GM12878 (cell line): ENCODE results near the gene IL1RL2. TPM values are rescaled to one million over a fixed set of nuclear protein-coding genes. Genes with fewer than 3 reads are reported as not detected.

Source experiments
- ATAC-seq: fragments of 200-7000 bp; cut with Tn5 transposase; 3 replicates; pipeline ENCODE4 v1.9.1; 2020; ENCODE audit warnings: mild to moderate bottlenecking, moderate library complexity
- BruUV-seq: library from RNA; stranded (reverse); fragments of 400-500 nt; replicated peaks from 2 replicates; lab custom pipeline; 2021; lab: Mats Ljungman, UMichigan
- CTCF ChIA-PET: fragments of 300-600 bp; sonication (Branson Sonifier 250); formaldehyde crosslinking; extraction: SDS; loops from one replicate; lab custom pipeline; 2021; ENCODE audit warnings: inconsistent platforms; lab: Yijun Ruan, JAX
- POLR2A ChIA-PET: fragments of 350-600 bp; formaldehyde crosslinking; extraction: SDS; loops from one replicate; lab custom pipeline; 2021; ENCODE audit warnings: inconsistent platforms; lab: Charles Lee
- RAD21 ChIA-PET: fragments of 300-600 bp; sonication (Branson Sonifier 250); formaldehyde crosslinking; loops from one replicate; lab custom pipeline; 2023; ENCODE audit warnings: antibody characterized with exemption; ENCODE audit not compliant: unreplicated experiment; lab: Charles Lee
- SMC1A ChIA-PET: fragments of 300-600 bp; sonication (Branson Sonifier 250); formaldehyde crosslinking; loops from one replicate; lab custom pipeline; 2023; ENCODE audit not compliant: unreplicated experiment, uncharacterized antibody; lab: Charles Lee
- DNase-seq: peaks from one replicate; pipeline ENCODE4 v3.0.0-alpha.2; 2011; ENCODE audit warnings: low read depth, low spot score
- FAIRE-seq: peaks from 3 replicates; lab custom pipeline; 2011; peaks lifted over from hg19 to GRCh38; lab: Jason Lieb, UNC
- H2AFZ ChIP-seq: 2 replicates; pipeline ENCODE4 v1.6.0; 2011; ENCODE audit warnings: low read depth, low read length, control low read depth; ENCODE audit not compliant: control insufficient read depth
- H3K27ac ChIP-seq: 2 replicates; pipeline ENCODE4 v1.5.1; 2011; ENCODE audit warnings: control low read depth; ENCODE audit not compliant: control insufficient read depth, insufficient read depth
- H3K27me3 ChIP-seq, 2 experiments: replicated peaks in 1 of 2; 2 replicates each; pipeline versions ENCODE4 v1.6.0 to v1.6.1; 2011; ENCODE audit warnings: low read length in 1 of 2; ENCODE audit not compliant: control insufficient read depth in 2 of 2, insufficient read depth in 2 of 2
- H3K36me3 ChIP-seq, 2 experiments: 2 replicates each; pipeline ENCODE4 v1.5.1; 2011; ENCODE audit warnings: low read length in 1 of 2; ENCODE audit not compliant: control insufficient read depth in 2 of 2, insufficient read depth in 2 of 2
- H3K4me1 ChIP-seq: 2 replicates; pipeline ENCODE4 v1.6.1; 2011; ENCODE audit warnings: mild to moderate bottlenecking, low read length, moderate library complexity, mixed read lengths; ENCODE audit not compliant: control insufficient read depth, insufficient read depth
- H3K4me2 ChIP-seq: 2 replicates; pipeline ENCODE4 v1.6.0; 2011; ENCODE audit warnings: control low read depth; ENCODE audit not compliant: control insufficient read depth, insufficient read depth
- H3K4me3 ChIP-seq: fragments of 200-600 bp; sonication (generic); 2 replicates; pipeline ENCODE4 v1.5.1; 2016
- H3K79me2 ChIP-seq: 2 replicates; pipeline ENCODE4 v1.6.0; 2011; ENCODE audit warnings: low read length; ENCODE audit not compliant: control insufficient read depth, insufficient read depth
- H3K9ac ChIP-seq: 2 replicates; pipeline ENCODE4 v1.8.0; 2011; ENCODE audit warnings: low read length, control low read depth, mixed read lengths; ENCODE audit not compliant: control insufficient read depth, insufficient read depth
- H3K9me3 ChIP-seq: replicated peaks from 3 replicates; pipeline ENCODE4 v1.5.1; 2011; ENCODE audit warnings: mild to moderate bottlenecking, low read length; ENCODE audit not compliant: control insufficient read depth, insufficient read depth
- H4K20me1 ChIP-seq: 2 replicates; pipeline ENCODE4 v1.6.0; 2011; ENCODE audit not compliant: control insufficient read depth, insufficient read depth
- DPF2 ChIP-seq: fragments of 450-650 bp; IDR thresholded peaks from 2 replicates; pipeline ENCODE4 v1.6.1; 2017; ENCODE audit warnings: mild to moderate bottlenecking
- FOXK2 ChIP-seq: fragments of 450-650 bp; IDR thresholded peaks from 2 replicates; pipeline ENCODE4 v1.6.1; 2017; ENCODE audit warnings: mild to moderate bottlenecking, moderate library complexity
- MEF2B ChIP-seq: fragments of 450-650 bp; IDR thresholded peaks from 2 replicates; pipeline ENCODE4 v1.6.1; 2018; ENCODE audit warnings: mild to moderate bottlenecking, moderate library complexity; ENCODE audit not compliant: partially characterized antibody, poor library complexity, severe bottlenecking
- NR2F1 ChIP-seq: fragments of 450-650 bp; conservative IDR thresholded peaks from 2 replicates; pipeline ENCODE4 v1.6.1; 2017; ENCODE audit warnings: mild to moderate bottlenecking
- RELA ChIP-seq: fragments of 450-650 bp; IDR thresholded peaks from 2 replicates; pipeline ENCODE4 v1.8.0; 2014; ENCODE audit warnings: borderline replicate concordance; ENCODE audit not compliant: partially characterized antibody
- RUNX3 ChIP-seq: IDR thresholded peaks from 2 replicates; pipeline ENCODE4 v1.6.1; 2012; ENCODE audit warnings: low read length, inconsistent platforms
- SIX5 ChIP-seq: IDR thresholded peaks from 2 replicates; pipeline ENCODE4 v1.6.1; 2011; ENCODE audit warnings: mild to moderate bottlenecking, low read depth, low read length, moderate library complexity; ENCODE audit not compliant: severe bottlenecking
- STAT3 ChIP-seq: IDR thresholded peaks from 2 replicates; pipeline ENCODE4 v1.6.1; 2011; ENCODE audit warnings: low read depth, low read length, improper control_type of control experiment
- ZNF207 ChIP-seq: fragments of 450-650 bp; IDR thresholded peaks from 2 replicates; pipeline ENCODE4 v1.6.1; 2014; ENCODE audit warnings: antibody characterized with exemption, mild to moderate bottlenecking, borderline replicate concordance
- WGBS: methylation state at CpG from one replicate; pipeline ENCODE4 v1.1.6; 2016; ENCODE audit warnings: low lambda C conversion rate; ENCODE audit not compliant: insufficient replicate concordance, insufficient coverage; ENCODE audit errors: missing lambda C conversion rate; 5-methylcytosine and 5-hydroxymethylcytosine counted together
- in situ Hi-C: fragments of 300-500 bp; cut with MboI; formaldehyde crosslinking; loops from 9 replicates; pipeline ENCODE4 v1.14.3; 2018; ENCODE audit warnings: mixed read lengths
- intact Hi-C: fragments of 100-400 bp; cut with micrococcal nuclease; formaldehyde crosslinking; loops from one replicate; pipeline ENCODE4 v1.14.2; 2022; ENCODE audit not compliant: unreplicated experiment
- polyA plus RNA-seq, 11 experiments: library from polyadenylated mRNA; depleted of rRNA in 4 of 11; unstranded in 6 of 11; stranded (reverse) in 5 of 11; fragments of >200 nt; fragmentation: Nextera tagmentation in 4 of 11; fragmentation: Illumina TruSeq in 1 of 11; extraction: Ambion mirVana in 4 of 11; extraction: Trizol in 1 of 11; gene quantifications; 1 replicate in 1 of 11; 2 replicates in 10 of 11; pipeline versions ENCODE4 v1.2.1 to v1.2.3, GENCODE V29; 2011 to 2016; ENCODE audit warnings: inconsistent platforms in 2 of 11, missing spikeins in 2 of 11, low read depth in 1 of 11
- total RNA-seq, 4 experiments: library from RNA; depleted of rRNA in 3 of 4; stranded (reverse); fragments of >200 nt in 3 of 4; fragmentation: Illumina TruSeq in 1 of 4; extraction: Trizol in 1 of 4; gene quantifications; 2 replicates each; pipeline versions ENCODE4 v1.2.1 to v1.2.3, GENCODE V29; 2013 to 2021
- TF ChIP-seq, protein P1 (sequence below): fragments of 450-650 bp; IDR thresholded peaks from 2 replicates; pipeline ENCODE4 v1.6.1; 2016; ENCODE audit warnings: mild to moderate bottlenecking

Gene IL1RL2
- total and polyA plus RNA-seq, 10 of the 15 experiments (the other 5 are each of a cell fraction or from before 2014, with no cell fraction given): not detected

DNA sequence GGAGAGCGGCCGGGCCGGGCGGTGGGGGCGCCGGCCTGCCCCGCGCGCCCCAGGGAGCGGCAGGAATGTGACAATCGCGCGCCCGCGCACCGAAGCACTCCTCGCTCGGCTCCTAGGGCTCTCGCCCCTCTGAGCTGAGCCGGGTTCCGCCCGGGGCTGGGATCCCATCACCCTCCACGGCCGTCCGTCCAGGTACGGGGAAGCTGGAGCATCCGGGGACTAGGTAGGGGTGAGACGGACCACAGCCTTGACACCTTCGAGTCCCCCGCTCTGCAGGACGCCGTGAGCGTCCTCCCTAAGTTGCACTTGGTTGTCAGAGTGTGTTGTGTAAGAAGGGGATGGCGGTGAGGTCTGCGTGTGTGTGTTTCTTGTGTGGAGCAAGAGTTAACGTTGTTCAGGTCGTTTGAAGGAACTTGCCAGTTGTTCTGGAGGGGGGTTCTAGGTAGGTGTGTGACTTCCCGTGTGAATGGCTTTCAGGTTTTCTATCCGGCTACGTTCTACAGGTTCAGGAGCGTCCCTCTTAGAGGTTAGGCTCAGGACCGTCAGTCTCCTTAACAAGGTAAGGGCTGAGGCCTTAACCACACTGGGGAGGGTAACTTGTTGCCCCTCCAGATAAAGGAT lies 43.9 kb upstream of the IL1RL2 start (continued):
- TF ChIP-seq RUNX3: no peak
- no peak for TF ChIP-seq NR2F1
- TF ChIP-seq MEF2B: no peak
- TF ChIP-seq FOXK2: no peak
- no peak for TF ChIP-seq RELA
- TF ChIP-seq, protein P1, sequence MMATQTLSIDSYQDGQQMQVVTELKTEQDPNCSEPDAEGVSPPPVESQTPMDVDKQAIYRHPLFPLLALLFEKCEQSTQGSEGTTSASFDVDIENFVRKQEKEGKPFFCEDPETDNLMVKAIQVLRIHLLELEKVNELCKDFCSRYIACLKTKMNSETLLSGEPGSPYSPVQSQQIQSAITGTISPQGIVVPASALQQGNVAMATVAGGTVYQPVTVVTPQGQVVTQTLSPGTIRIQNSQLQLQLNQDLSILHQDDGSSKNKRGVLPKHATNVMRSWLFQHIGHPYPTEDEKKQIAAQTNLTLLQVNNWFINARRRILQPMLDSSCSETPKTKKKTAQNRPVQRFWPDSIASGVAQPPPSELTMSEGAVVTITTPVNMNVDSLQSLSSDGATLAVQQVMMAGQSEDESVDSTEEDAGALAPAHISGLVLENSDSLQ: no peak
- TF ChIP-seq SIX5: no peak
- no peak for TF ChIP-seq STAT3

DNA sequence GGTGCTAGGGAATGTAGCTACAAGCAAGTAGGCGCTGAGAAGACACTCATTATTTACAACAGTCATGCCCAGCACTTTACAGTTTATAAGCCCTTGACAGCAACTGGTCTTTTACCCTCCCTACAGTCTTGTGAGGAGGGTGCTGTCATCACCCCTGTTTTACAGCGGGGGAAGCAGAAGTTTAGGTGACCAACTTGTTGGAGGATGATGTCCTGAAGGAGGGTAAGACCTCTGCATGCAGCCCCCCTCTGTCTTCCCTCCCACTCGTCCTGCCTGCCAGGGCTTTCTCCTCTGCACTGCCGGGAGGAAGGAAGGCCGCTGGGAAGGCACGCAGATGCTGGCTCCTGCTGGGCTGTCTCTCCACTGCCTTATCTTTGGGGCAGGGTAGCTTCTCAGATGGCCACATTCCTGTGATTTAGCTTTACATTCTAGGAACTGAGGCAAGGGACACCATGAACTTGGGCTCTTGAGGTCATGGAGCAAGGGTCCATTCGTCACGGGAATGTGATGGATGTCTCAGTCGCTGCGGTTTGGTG lies 43.3 kb upstream of the IL1RL2 start:
- no peak for FAIRE-seq
- intact Hi-C loops: no loop called here
- Histone ChIP-seq H3K27me3 (no peaks in the 10 kb centered on the region), H4K20me1 (no peaks in the 10 kb centered on the region), H3K9me3 (peaks cover 50% of the 10 kb centered on the region; the same call in 2 of the 3 replicates), H2AFZ (no peak overlapping the region), H3K9ac (no peak overlapping the region), H3K4me1 (no peaks in the 10 kb centered on the region), H3K36me3 (no peaks in the 10 kb centered on the region; a peak in 2 of 4 replicates), H3K27ac (no peak overlapping the region), H3K4me3 (no peak overlapping the region), H3K4me2 (no peak overlapping the region), H3K79me2 (no peaks in the 10 kb centered on the region)
- DNase-seq: no peak
- SMC1A ChIA-PET: interaction anchor here (1.1 to 1.7 kb wide), 2 partner anchors 11 to 123 kb away, joined by 4 to 5 read pairs; no protein-coding TSS in a partner anchor
- no TSS peak for BruUV-seq
- ATAC-seq: no peak
- no peak for TF ChIP-seq ZNF207
- no peak for TF ChIP-seq DPF2
- WGBS: 47% methylated on average over 10 of the region's 10 CpGs
- POLR2A ChIA-PET: no interaction called here
- in situ Hi-C loops: no loop called here
- CTCF ChIA-PET: no interaction called here
- RAD21 ChIA-PET: no interaction called here
